Measurements from ENCODE around the gene LLGL2. TPM values are rescaled to one million over a fixed set of nuclear protein-coding genes. Genes with fewer than 3 reads are reported as not detected.

The LLGL2 gene
- total and polyA plus RNA-seq, 2 experiments from 2014 or later, result 35.2 to 40.3 TPM

- Histone ChIP-seq H3K4me3 (no peak overlapping the region), H3K36me3 (peaks cover 16% of the 10 kb centered on the region), H3K9me3 (ENCODE audit: low read depth) (no peaks in the 10 kb centered on the region), H3K4me1 (ENCODE audit: low read depth) (no peaks in the 10 kb centered on the region), H3K27ac (no peak overlapping the region), H3K27me3 (no peaks in the 10 kb centered on the region)
- no peak for DNase-seq (ENCODE audit: low read depth in 1 of 2, low spot score in 1 of 2)
- TF ChIP-seq CTCF (IDR thresholded peaks at IDR 0.05; ENCODE audit: low read depth, low read length), result no peak
Measured at GRCh38 chr17:75494326-75494877, 31.1 kb upstream of the LLGL2 start.

GRCh38 chr17:75496005-75496404, 29.5 kb upstream of the LLGL2 start:
- TF ChIP-seq CTCF (IDR thresholded peaks at IDR 0.05; ENCODE audit: low read depth, low read length), result no peak
- Histone ChIP-seq H3K4me3 (no peak overlapping the region), H3K9me3 (ENCODE audit: low read depth) (no peaks in the 10 kb centered on the region), H3K27ac (no peak overlapping the region), H3K36me3 (peaks cover 26% of the 10 kb centered on the region), H3K27me3 (no peaks in the 10 kb centered on the region), H3K4me1 (ENCODE audit: low read depth) (no peaks in the 10 kb centered on the region)
- DNase-seq (ENCODE audit: low read depth in 1 of 2, low spot score in 1 of 2), result no peak

DNA sequence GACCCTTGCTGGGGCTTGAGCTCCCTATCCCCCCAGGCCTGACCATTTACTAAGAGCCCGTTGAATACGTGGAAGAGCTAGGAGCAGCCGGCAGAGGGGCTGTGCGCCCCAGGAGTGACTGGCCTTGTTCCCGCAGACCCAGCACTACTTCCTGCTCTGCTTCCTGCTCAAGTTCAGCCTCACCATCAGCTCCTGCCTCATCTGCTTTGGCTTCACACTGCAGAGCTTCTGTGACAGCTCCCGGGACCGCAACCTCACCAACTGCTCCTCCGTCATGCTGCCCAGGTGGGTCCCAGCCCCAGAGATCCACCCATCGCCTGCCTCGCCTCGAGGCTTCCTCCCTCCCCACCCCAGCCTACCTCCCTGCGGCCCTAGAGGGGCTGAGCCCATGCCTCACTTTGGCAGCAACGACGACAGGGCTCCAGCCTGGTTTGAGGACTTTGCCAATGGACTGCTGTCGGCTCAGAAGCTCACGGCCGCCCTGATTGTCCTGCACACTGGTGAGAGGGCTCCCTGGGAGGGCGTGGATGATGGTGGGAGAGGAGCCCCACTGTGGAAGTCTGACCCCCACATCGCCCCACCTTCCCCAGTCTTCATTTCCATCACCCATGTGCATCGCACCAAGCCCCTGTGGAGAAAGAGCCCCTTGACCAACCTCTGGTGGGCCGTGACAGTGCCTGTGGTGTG, 27.3 kb upstream of the LLGL2 start:
- Histone ChIP-seq H3K27me3 (no peaks in the 10 kb centered on the region), H3K9me3 (ENCODE audit: low read depth) (no peaks in the 10 kb centered on the region), H3K4me1 (ENCODE audit: low read depth) (no peaks in the 10 kb centered on the region), H3K36me3 (peaks cover 20% of the 10 kb centered on the region), H3K27ac (peak overlapping the region; percentile 60), H3K4me3 (no peak overlapping the region)
- no peak for TF ChIP-seq CTCF (IDR thresholded peaks at IDR 0.05; ENCODE audit: low read depth, low read length)
- DNase-seq (ENCODE audit: low read depth in 1 of 2, low spot score in 1 of 2), result no peak

DNA sequence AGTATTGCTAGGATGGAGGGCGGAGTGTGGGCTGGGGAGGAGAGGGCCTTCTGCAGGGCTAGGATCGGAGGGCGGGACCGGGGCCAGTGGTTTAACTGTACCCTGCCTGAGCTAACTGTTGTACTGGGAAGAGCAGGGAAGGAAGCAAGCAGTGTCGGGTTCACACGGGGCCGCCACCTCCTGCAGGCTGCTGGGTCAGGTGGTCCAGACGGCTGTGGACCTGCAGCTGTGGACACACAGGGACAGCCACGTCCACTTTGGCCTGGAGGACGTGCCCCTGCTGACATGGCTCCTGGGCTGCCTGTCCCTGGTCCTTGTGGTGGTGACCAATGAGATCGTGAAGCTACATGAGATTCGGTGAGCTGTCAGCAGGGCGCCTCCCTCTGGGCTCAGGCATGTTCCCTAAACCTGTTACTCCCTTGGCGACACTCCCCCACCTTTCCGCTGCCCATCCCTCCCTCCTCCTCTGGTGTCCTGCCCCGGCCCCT, 26.7 kb upstream of the LLGL2 start:
- peak in 1 of 2 donors; percentile 11 for DNase-seq (ENCODE audit: low read depth in 1 of 2, low spot score in 1 of 2)

DNA sequence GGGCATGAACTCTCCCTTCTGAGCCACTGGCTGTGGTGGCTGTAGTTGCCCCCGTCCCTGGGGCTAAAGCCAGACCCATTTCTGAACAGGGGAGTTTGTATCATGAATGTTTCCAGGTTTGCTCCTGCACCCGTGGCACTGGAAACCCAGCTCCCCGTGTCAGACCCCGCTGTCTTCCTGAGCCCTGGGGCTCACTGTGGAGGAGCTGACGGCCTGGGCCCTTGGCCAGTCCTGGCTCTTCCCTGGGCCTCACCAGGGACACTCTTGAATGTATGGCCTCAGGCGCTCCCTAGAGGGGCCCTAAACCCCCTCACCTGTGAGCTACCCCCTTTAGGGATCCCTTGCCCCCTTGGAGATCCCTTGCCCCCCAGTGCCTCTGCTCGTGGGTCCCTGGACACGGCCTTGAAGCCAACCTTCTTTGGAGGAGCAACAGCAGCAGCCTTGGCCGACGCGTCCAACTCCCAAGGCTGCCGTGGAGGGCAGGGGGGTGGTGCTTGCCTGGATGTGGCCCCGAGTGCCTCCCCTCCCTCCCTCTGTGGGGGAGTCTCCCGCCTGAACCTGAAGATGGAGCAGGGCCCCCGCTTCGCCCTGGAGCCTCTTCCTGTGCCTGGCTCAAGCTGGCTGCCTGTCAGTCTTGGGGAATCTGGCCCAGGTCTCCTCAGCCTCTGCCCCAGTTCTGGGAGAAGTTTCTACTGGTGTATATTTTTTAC, 26.0 kb upstream of the LLGL2 start:
- no peak for TF ChIP-seq CTCF (IDR thresholded peaks at IDR 0.05; ENCODE audit: low read depth, low read length)
- Histone ChIP-seq H3K4me1 (ENCODE audit: low read depth) (no peaks in the 10 kb centered on the region), H3K27me3 (no peaks in the 10 kb centered on the region), H3K4me3 (no peak overlapping the region), H3K36me3 (peaks cover 20% of the 10 kb centered on the region), H3K27ac (peak overlapping the region; percentile 60), H3K9me3 (ENCODE audit: low read depth) (no peaks in the 10 kb centered on the region)
- DNase-seq (ENCODE audit: low read depth in 1 of 2, low spot score in 1 of 2), result peak in 1 of 2 donors; percentile 53

More for the DNA sequence above, 26.7 kb upstream of the LLGL2 start:
- Histone ChIP-seq H3K27ac (peak overlapping the region; percentile 60), H3K4me1 (ENCODE audit: low read depth) (no peaks in the 10 kb centered on the region), H3K36me3 (peaks cover 19% of the 10 kb centered on the region), H3K4me3 (no peak overlapping the region), H3K9me3 (ENCODE audit: low read depth) (no peaks in the 10 kb centered on the region), H3K27me3 (no peaks in the 10 kb centered on the region)
- TF ChIP-seq CTCF (IDR thresholded peaks at IDR 0.05; ENCODE audit: low read depth, low read length), result no peak

Data from cardiac muscle cell (in vitro differentiated cells and primary cell).